GM21515 (cell line): ENCODE results near the gene CREB3.

Source experiments
- ATAC-seq: cut with Tn5 transposase; IDR thresholded peaks from one replicate; pipeline ENCODE4 v1.9.1; 2021; ENCODE audit not compliant: unreplicated experiment

Gene CREB3

GRCh38 chr9:35748242-35748857 lies 15.9 kb downstream of the CREB3 start:
- no peak for ATAC-seq

GRCh38 chr9:35748858-35749514 lies 16.5 kb downstream of the CREB3 start, which contains the start of the genes GBA2 and RGP1:
GBA2 (minus strand) TSS chr9:35749228; CDS start chr9:35748704, 524 bp downstream.
RGP1 (plus strand) TSS chr9:35749287; CDS start chr9:35749756, 469 bp downstream.
- ATAC-seq: peak; percentile 77

- ATAC-seq: peak; percentile 30
Measured at GRCh38 chr9:35749515-35750255, 17.2 kb downstream of the CREB3 start.

- no peak for ATAC-seq
Measured at GRCh38 chr9:35750256-35750531, 17.7 kb downstream of the CREB3 start.

- ATAC-seq: no peak
Measured at GRCh38 chr9:35753466-35753865, 21.0 kb downstream of the CREB3 start.

- no peak for ATAC-seq
Measured at GRCh38 chr9:35754264-35754663, 21.8 kb downstream of the CREB3 start, which contains the start of gene MSMP. MSMP (minus strand) TSS chr9:35754276; CDS start chr9:35754129, 147 bp downstream.

GRCh38 chr9:35755071-35755470 lies 22.6 kb downstream of the CREB3 start:
- ATAC-seq: no peak

GRCh38 chr9:35756275-35757225 lies 24.1 kb downstream of the CREB3 start:
- ATAC-seq: peak; percentile 53

GRCh38 chr9:35757226-35757891 lies 24.9 kb downstream of the CREB3 start:
- peak; percentile 43 for ATAC-seq

GRCh38 chr9:35757892-35758275 lies 25.4 kb downstream of the CREB3 start:
- ATAC-seq: no peak

GRCh38 chr9:35758475-35759050 lies 26.1 kb downstream of the CREB3 start:
- no peak for ATAC-seq

- ATAC-seq: no peak
Measured at GRCh38 chr9:35759795-35760194, 27.3 kb downstream of the CREB3 start.

GRCh38 chr9:35760651-35761050 lies 28.2 kb downstream of the CREB3 start:
- no peak for ATAC-seq

GRCh38 chr9:35763181-35763580 lies 30.7 kb downstream of the CREB3 start:
- ATAC-seq: no peak

GRCh38 chr9:35763803-35764202 lies 31.3 kb downstream of the CREB3 start:
- ATAC-seq: no peak

GRCh38 chr9:35766997-35767396 lies 34.5 kb downstream of the CREB3 start:
- ATAC-seq: no peak

- ATAC-seq: no peak
Measured at GRCh38 chr9:35767458-35767857, 35.0 kb downstream of the CREB3 start.

GRCh38 chr9:35769763-35770162 lies 37.3 kb downstream of the CREB3 start:
- no peak for ATAC-seq

GRCh38 chr9:35771075-35771433 lies 38.6 kb downstream of the CREB3 start:
- no peak for ATAC-seq

GRCh38 chr9:35771534-35771933 lies 39.1 kb downstream of the CREB3 start:
- ATAC-seq: no peak
